HG03175 (cell line): ENCODE measurements around the gene TMEM117.

Source experiments
- ATAC-seq: cut with Tn5 transposase; IDR thresholded peaks from one replicate; pipeline ENCODE4 v1.9.1; 2021; ENCODE audit warnings: mild to moderate bottlenecking, moderate library complexity; ENCODE audit not compliant: unreplicated experiment

The TMEM117 gene

DNA sequence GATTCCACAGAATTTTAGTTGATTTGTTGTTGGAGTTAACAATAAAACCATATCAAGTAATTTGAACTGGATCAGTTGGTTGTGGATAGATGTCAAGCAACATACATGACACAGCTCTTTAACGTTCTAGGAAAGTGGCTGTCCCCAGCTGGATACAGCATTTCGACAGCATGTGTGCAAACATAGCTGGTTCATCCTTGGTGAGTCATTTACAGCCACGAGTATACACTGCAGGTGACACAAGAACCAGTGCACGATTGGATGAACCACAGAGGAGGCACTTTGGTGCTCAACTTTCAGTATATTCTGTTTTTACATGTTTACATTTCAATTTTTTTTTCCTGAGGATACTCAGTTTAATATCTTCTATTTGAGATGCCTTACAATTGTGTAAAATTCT lies 242.4 kb downstream of the TMEM117 start:
- ATAC-seq: no peak

DNA sequence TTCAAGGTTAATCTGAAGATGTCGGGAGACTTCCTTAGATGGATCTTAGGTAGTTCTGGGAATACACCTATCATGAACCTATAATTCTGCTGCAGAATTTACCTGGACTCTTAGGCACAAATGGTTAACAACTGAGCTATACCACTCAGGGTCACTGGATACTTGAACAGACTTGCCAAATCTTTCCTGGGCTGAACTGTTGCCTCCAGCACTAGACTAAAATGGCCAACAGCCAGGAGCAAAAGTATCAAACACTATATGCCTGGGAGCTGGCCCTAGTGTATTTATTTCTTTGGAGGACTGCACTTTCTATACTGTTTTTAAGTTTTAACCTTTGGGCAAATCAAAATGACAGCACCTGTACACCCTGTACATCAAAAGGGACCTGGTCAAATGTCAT lies 252.8 kb downstream of the TMEM117 start:
- no peak for ATAC-seq

DNA sequence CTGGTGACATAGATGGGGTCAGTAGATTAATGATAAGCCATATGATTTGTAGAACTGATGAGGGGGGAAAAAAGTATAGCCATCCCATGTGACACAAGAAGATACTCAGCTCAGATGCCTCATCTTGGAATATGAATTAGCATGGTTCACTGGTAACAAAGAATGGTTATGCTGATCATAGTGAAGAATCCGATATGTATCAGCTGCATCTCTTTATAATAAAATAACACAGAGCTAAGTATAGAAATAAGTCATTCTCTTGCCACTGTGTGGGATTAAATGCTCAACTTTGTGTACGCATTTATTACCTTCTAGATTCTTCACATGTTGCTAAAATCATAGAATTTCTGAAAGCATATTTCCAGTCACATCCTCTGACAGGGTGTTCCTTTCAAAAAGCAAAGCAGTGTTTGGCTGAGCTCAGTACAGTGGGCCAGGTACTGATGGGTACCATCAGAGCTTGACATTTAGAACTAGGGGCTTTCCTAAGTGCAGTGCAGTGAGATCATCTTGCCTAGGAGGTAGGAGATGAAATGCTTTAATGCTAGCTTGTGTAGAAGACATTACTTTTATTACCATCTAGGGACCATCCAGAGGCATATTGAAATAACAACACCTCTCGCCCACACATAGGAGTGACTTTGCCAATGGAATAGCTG lies 256.2 kb downstream of the TMEM117 start:
- no peak for ATAC-seq

DNA sequence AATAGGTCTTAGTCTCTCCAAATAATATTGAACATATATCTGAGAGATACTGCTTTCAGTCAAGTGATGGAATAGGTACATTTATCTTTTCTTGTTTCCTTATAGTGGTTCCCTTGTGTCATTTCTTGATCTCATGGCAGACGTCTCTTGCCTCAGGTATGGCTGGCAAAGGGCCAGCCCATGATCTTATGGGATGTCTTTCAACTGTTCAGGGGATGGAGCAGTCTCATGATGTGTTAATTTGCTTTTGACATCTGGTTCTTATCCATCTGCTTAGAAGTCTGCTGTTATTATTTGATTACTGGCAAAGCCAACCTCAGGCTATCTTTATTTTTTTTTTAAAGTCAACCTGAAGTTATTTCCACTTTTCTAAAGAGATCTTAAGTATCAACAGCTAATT lies 262.9 kb downstream of the TMEM117 start:
- ATAC-seq: no peak

DNA sequence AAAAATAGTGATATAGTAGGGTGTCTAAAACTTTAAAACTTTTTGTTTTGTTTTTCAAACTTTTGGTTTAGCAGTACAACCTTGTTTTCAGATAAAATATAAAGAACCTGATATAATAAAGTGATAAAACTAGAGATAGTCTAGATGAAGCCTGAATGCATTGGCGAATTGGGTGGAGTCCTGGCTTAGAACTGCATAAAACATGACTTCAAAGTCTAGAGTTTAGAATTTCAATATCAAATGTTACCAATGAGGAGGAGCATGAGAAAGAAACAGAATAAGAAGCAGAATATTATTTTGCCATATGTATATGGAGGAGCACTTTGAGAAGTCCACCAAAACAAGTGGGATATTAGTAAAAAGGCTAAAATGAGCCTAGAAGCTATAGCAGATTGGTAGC lies 263.6 kb downstream of the TMEM117 start:
- no peak for ATAC-seq

DNA sequence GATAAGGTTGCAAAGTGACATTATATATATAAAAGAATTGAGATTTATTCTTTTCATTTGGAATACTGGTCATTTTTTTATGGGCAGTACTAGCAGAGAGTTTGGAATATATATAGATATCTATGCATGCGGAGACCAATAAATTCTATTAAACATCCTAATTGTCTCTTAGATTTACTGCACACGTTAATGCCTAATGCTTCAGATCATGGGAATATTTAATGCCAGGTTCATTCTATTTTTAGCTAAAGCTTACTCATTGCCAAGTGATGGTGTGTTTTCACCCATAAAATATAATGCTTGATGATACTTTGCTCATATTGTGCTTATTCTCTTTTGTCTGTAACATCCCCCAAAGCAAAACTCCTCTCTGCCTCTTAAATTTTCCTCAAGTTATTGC lies 264.4 kb downstream of the TMEM117 start:
- ATAC-seq: no peak

DNA sequence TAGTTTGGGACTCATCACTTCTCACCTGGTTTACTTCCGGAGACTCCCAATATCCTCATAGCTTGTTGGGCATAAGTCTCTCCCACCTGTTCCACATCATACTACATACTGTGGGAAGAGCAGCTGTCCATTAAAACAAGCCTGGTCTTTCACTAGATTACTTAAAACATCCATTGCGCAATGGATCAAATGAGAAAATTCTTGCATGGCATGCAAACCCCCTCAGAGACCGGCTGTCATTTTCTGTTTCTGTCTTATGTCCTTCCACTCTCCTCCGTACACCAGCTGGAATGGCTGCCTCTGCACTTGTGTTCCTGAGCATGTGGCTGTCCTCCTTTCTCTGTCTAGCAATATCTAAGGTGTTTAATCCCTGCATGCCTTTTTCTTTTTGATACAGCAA lies 265.6 kb downstream of the TMEM117 start:
- ATAC-seq: no peak

DNA sequence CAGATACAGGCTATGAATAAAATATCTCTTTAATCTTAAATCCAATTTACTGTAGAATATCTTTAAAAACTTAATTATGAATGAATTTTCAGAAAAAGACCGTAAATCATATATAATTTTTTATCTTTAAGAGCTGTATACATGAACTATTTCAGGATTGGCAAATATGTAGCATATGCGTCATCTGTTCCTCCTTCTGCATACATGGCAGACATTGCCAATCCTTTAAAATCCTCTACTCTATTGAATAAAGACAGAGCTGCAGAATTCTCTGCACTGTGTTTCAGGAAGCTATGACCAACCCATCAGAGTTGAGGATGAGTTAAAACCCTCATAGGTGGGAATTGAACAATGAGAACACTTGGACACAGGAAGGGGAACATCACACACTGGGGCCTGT lies 279.0 kb downstream of the TMEM117 start:
- no peak for ATAC-seq

DNA sequence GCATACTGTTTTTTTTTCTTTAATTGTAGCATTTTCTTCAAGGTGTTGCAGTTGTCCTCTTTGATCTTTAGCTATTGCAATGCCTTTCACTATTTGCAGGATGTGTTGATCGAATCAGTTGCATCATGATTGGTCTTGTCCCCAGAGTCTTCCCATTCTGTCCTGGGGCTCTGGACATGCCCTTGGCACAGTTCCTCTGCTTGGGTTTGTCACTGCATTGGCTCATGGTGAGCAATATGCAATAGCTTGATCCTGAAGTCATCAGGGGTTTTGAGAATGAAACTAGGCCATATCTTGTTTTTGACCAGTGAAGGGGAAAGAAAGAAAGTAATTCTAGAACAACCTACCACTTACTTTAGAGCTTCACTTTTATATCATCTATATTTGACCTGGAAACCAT lies 281.5 kb downstream of the TMEM117 start:
- no peak for ATAC-seq

DNA sequence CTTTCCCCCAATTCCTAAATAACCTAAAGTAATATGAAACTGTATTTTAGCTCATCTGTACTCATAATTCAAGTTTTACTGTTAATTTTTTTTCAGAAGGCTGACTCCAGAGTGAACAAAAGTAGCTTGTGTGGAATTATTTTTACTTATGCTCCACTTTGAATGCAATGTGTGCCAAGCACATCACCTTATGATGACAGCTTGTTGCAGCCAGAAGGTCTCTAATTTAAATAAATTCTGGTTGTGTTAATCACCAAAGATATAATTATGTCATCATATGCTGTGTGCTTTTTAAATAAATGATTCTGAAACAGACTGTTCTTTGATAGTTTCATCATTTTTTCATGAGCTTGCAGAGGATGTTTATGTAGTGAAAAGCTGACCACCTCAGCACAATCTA lies 283.1 kb downstream of the TMEM117 start:
- no peak for ATAC-seq

DNA sequence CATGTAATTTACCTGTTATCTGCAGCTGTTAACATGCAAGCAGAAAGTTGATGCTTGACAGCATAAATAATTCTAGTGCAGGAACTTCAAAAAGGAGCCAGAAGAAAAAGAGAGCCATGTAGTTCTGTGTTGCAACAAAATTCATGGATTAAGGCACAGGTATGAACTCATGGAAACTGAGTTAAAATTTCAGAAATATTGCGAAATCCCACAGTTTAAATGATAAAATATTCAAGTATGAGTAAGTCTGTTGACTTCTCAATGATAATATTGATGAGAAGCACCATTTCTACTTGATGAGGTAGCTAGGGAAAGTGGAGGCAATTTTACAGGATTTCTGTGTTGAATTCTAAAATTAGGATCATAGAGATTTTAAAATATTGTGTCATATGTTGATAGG lies 290.9 kb downstream of the TMEM117 start:
- no peak for ATAC-seq

DNA sequence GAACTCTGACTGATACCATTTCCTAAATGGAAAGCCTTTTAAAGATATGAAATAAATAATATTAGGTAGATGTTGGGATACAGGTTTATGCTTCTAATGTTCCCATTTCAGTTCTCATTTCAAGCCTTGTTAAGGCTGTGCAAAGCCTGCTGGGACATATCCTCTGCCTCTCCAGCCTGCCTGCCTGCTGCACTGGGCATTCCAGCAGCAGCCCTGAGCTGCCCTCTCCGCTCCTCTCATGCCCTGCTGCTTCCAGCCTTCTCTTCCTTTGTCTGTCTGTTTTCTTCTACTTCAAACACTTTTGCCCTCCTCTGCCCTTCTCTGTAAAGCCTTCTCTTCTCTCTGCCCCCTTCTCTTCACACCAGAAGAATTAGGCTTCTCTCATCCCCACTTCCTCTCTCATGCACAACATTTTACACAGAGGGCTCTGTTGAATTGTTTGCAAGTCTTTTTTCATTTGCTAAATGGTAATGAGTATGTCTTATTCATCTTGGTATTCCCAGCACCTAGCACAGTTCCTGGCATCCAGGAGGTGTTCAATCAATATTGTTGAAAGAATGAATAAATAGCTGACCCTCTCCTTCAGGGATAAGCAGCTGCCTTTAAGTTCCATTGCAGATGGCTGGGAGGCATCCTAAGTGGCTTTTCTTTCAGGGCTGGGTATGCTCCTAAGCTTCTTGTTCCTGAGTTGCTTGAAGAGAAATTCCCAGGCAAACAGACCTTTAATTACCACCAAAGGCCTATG lies 292.3 kb downstream of the TMEM117 start:
- ATAC-seq: no peak

DNA sequence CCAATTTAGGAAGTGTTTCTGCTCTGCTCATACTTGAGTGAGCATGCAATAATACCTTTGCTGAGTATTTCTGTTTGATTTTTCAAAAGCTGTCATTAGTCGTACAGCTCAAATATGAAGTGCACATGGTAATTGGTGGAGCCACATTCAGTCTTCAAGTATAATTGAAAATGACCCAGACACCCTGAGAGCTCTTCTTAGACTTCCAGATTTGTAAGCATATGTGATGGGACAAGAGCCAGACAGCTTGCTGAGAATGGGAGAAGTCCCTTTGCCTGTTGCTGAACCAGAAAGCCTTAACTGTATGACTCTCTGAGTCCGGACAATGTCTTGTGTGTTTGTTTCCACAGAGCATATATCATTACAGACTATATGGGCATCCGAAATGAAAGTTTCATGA lies 307.3 kb downstream of the TMEM117 start:
- no peak for ATAC-seq

DNA sequence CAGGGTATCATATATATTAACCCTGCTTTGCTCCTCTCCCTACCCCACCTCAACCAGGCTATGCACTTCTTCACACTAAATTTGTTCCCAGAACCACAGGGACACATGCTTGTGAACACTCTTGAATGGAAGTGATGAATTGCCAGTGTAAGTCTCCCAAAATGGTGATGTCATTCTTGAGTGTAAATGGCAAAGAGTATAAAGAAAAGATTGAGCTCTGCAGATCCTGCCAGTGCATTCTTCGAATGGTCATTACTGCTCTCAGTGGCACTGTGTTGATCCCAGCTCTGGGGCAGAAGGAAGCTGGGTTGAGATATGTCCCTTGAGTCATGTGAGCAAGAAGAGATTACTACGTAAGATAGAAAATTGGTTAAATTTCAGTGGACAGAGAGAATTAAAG lies 313.1 kb downstream of the TMEM117 start:
- no peak for ATAC-seq

DNA sequence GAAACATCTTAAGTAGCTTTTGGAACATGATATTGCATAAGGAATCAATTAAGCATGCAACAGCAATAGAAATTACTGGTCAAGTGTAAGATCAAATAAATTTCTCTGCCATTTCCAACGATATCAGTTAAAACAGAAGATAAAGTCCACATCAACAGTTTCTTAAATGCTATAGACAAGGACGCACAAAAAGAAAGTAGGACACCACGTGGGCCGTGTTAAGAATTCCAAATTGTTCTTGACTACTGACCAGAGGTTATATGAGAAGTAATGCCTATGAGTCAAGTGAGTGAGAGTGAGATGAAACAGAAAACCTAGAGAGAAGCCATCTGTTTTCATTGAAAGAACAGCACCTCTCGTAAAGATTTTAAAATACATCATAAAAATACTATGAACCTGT lies 318.2 kb downstream of the TMEM117 start:
- ATAC-seq: no peak

DNA sequence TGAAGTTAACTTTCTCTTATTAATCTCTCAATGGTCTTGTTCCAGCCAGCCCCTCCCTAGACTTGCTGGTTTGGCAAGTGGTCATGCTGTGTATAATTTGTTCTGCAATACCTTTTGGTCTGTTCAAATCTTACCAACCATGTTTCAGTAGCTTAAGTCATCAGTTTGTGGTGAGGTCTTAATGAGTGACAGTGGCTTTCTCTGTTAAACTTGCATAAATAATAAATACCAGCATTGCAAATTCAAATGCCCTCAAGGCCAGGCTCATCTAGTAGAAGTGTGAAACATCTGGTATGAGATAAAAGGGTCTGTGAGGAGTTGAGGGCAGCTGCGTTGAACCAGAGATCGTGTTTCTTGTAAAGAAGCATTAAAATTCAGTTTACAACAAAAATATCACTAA lies 319.5 kb downstream of the TMEM117 start:
- no peak for ATAC-seq

DNA sequence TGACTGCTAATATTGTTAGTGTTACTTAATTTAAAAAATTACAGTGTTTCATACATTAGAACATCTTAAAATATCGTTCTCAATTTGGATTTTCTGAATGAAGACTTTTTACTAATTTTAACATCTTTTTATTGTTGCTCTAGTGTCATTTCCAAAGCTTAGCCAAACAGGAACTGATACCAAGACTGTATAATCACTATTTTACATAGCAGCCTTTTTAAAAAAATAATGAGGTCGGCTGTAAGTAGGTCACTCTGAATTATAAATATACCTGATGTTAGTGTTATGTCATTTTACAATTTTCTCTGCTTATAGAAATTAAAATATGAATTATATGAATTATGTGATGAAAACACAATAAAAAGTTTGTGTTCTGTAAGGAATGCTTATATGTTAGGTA lies 321.5 kb downstream of the TMEM117 start:
- peak; percentile 79 for ATAC-seq

DNA sequence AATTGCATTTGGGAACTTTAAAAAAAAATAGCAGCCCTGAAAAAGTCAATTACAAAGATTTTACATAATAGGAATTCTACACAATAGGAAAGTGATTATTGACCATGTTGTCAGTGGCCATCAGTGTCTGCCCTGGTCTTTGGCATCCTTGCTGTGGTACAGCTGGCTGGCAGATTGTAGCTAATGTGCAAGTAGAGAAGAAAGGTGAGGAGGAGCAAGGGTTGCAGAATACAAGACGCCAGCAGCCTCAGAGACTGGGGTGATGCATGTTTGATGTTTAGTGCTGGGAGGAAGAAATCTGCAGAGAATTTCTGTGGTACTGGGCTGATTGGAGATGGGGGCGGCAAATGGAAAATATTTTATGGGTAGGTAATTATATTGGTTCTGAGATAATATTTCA lies 322.9 kb downstream of the TMEM117 start:
- no peak for ATAC-seq

DNA sequence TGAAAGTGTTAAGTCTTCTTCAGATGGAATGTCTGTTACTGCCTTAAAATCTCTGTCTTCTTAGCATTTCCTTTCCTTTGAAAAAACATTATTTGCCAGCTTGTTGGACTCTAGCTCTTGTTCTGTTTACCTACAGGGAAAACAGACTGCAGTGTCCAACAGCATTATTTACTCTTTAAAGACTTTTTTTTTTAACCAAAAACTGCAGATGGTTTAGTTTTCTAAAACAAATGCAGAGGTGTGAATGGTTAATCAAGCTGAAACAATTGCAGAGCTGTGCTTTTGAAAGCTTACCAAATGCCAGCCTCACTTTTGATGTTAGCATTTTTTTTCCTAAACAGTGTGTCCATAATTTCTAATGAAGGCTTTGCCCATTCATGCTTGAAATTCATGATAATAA lies 323.3 kb downstream of the TMEM117 start:
- ATAC-seq: no peak

DNA sequence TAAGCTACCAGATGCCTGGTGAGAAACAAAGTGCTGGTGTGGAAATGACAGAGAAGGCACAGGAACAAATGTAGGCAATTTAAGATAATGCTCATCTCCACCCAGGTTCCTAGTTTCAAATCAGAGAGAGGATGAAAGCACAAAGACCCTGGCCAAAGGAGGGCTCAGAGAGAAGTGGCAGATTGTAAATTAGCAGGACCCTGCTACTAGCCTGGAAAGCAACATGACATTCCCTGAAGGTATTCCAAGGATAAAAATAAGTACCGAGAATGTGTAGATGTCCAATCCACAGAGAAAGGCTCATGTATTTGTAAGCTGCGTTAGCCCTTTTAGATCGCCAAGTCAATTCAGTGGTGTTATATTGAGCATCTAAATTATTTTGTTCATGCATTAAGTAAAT lies 324.0 kb downstream of the TMEM117 start:
- ATAC-seq: no peak

DNA sequence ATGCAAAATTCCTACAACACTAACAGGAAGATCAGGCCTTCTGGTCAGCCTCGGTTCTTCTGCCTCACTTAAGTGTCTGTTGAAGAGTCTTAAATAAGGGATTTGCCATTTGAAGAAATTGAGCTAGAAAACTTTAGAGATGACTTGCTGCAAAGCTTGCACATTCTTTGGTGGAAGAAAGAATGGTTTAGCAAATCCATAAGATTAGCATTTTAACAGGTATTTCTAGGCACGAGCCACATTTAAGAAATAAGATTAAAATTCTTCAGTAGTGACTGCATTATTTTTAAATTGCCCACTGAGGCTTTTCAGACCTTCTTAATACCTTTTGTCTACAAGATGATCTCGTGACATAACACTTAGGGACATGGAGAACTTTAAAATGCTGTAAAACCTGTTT lies 327.1 kb downstream of the TMEM117 start:
- ATAC-seq: no peak

DNA sequence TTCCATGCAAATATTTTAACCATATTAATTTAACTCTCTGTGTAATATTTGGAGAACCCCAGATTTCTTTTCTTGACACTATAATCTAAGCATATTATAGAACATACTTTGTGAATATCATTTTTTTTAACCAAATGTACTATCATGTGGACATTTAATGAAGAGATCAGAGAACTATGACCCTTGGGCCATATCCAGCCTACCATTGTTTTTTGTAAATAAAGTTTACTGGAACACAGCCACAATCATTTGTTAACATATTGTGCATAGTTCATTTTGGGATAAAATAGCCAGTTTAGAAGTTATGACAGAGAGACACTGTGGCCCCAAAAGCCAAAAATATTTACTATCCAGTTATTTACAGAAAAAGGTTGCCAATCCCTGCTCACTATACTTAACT lies 338.2 kb downstream of the TMEM117 start:
- no peak for ATAC-seq
